Measurements from ENCODE around the gene SLC35E3.
"Not testable (repeated sequence)": the region's sequence is repeated elsewhere in the genome, so short reads cannot be mapped to it uniquely, and the experiment has no call there.

SLC35E3 gene

GRCh38 chr12:68804657-68805591, 58.9 kb downstream of the SLC35E3 start:
- DNase-seq (ENCODE audit: low read depth) = no peak
- no peak for TF ChIP-seq CTCF (IDR thresholded peaks at IDR 0.05; ENCODE audit: control insufficient read depth, insufficient read depth, low read depth, low read length, missing control alignments)
- no peak overlapping the region for H3K4me3 ChIP-seq (ENCODE audit: control insufficient read depth, low read depth, low read length)

GRCh38 chr12:68805592-68806120, 59.7 kb downstream of the SLC35E3 start:
- no peak for TF ChIP-seq CTCF (IDR thresholded peaks at IDR 0.05; ENCODE audit: control insufficient read depth, insufficient read depth, low read depth, low read length, missing control alignments)
- no peak for DNase-seq (ENCODE audit: low read depth)
- no peak overlapping the region for H3K4me3 ChIP-seq (ENCODE audit: control insufficient read depth, low read depth, low read length)

GRCh38 chr12:68806488-68807237, 60.7 kb downstream of the SLC35E3 start:
- H3K4me3 ChIP-seq (ENCODE audit: control insufficient read depth, low read depth, low read length) = no peak overlapping the region
- TF ChIP-seq CTCF (IDR thresholded peaks at IDR 0.05; ENCODE audit: control insufficient read depth, insufficient read depth, low read depth, low read length, missing control alignments) = no peak
- DNase-seq (ENCODE audit: low read depth) = no peak

GRCh38 chr12:68807274-68807575, 61.2 kb downstream of the SLC35E3 start:
- H3K4me3 ChIP-seq (ENCODE audit: control insufficient read depth, low read depth, low read length) = peak overlapping the region; percentile 71
- DNase-seq (ENCODE audit: low read depth) = not testable (repeated sequence)

GRCh38 chr12:68807576-68808387, 61.8 kb downstream of the SLC35E3 start, which contains the start of gene MDM2:
MDM2 (plus strand) TSS chr12:68808177; CDS start chr12:68808478, 301 bp downstream.
- H3K4me3 ChIP-seq (ENCODE audit: control insufficient read depth, low read depth, low read length) = peak within 1 kb of the TSS; percentile 71
- DNase-seq (ENCODE audit: low read depth) = peak; percentile 40
- peak; percentile 54 for TF ChIP-seq CTCF (IDR thresholded peaks at IDR 0.05; ENCODE audit: control insufficient read depth, insufficient read depth, low read depth, low read length, missing control alignments)

GRCh38 chr12:68808388-68809189, 62.6 kb downstream of the SLC35E3 start:
- DNase-seq (ENCODE audit: low read depth) = peak; percentile 91
- TF ChIP-seq CTCF (IDR thresholded peaks at IDR 0.05; ENCODE audit: control insufficient read depth, insufficient read depth, low read depth, low read length, missing control alignments) = no peak
- H3K4me3 ChIP-seq (ENCODE audit: control insufficient read depth, low read depth, low read length) = peak overlapping the region; percentile 71

Measured in AG09309 (cell line).